ENCODE measurements around the gene MRPS6. TPM values are rescaled to one million over a fixed set of nuclear protein-coding genes. Genes with fewer than 3 reads are reported as not detected.

MRPS6 gene
- total RNA-seq, 4 donors from 2014 or later, result 20.3 to 29.7 (median 22.7) TPM

GRCh38 chr21:34189506-34189905 is 116.1 kb downstream of the MRPS6 start:
- Histone ChIP-seq H3K9me3 (no peaks in the 10 kb centered on the region), H3K4me3 (no peak overlapping the region), H3K4me1 (no peaks in the 10 kb centered on the region), H3K27me3 (no peaks in the 10 kb centered on the region), H3K36me3 (no peaks in the 10 kb centered on the region), H3K27ac (no peak overlapping the region)
- TF ChIP-seq POLR2A (IDR thresholded peaks at IDR 0.05) (no peak), CTCF (IDR thresholded peaks at IDR 0.05) (no peak)
- no peak for DNase-seq

- Histone ChIP-seq H3K4me1 (no peaks in the 10 kb centered on the region), H3K36me3 (no peaks in the 10 kb centered on the region), H3K9me3 (no peaks in the 10 kb centered on the region), H3K27ac (no peak overlapping the region), H3K4me3 (no peak overlapping the region), H3K27me3 (no peaks in the 10 kb centered on the region)
- no peak for DNase-seq
- TF ChIP-seq POLR2A (IDR thresholded peaks at IDR 0.05), result no peak
- TF ChIP-seq CTCF (IDR thresholded peaks at IDR 0.05), result no peak
These were observed 117.4 kb downstream of the MRPS6 start for GRCh38 chr21:34190576-34191321.

DNA sequence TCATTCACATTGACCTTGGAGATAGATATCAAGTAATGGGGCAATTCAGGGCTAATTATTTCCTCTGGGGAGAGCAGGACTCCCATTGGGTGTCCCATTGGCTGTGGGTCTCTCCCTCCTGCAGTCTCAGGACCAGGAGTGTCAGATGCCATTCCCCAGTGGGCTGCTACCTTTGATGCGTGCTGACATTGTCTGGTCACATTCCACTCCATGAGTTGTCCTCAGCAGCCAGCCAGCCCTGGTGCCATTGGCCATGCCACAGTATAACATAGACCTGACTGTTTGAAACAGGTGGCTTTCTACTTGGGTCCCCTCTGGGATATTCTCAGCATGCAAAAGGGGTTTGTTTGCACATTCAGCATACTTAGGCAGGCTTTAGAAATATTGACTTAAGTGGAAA is 118.5 kb downstream of the MRPS6 start:
- H3K4me1 ChIP-seq, result no peaks in the 10 kb centered on the region
- H3K9me3 ChIP-seq, result no peaks in the 10 kb centered on the region
- H3K27ac ChIP-seq, result no peak overlapping the region
- DNase-seq, result no peak
- H3K36me3 ChIP-seq, result no peaks in the 10 kb centered on the region
- TF ChIP-seq CTCF (IDR thresholded peaks at IDR 0.05) (no peak), POLR2A (IDR thresholded peaks at IDR 0.05) (no peak)
- H3K4me3 ChIP-seq, result no peak overlapping the region
- no peaks in the 10 kb centered on the region for H3K27me3 ChIP-seq

Other genes starting within 250 kb of the MRPS6 start
- gene ATP5PO, start 157.8 kb upstream of the MRPS6 start, total RNA-seq, result 100 to 1,000 TPM; 178 to 291 (median 203) TPM
- 10 to 100 TPM; 15.8 to 20.5 (median 17.7) TPM for gene SLC5A3, start within 50 bp of the MRPS6 start, total RNA-seq

All from Peyer's patch (tissue), 4 donors.